Uterus (tissue), 4 donors: Measurements from ENCODE around the gene SFSWAP. TPM values are rescaled to one million over a fixed set of nuclear protein-coding genes. Genes with fewer than 3 reads are reported as not detected.

Experiments
- DNase-seq, 2 donors: peaks; one replicate each; pipeline ENCODE4 v3.0.0-alpha.2; 2019 to 2020
- H3K27ac ChIP-seq, 2 donors: fragments of 200-600 bp; sonication (generic); 1 replicate in 1 of 2; 2 replicates in 1 of 2; pipeline ENCODE4 v1.5.1; 2016 to 2018
- H3K27me3 ChIP-seq, 2 donors: fragments of 200-600 bp; sonication (generic); one replicate each; pipeline ENCODE4 v1.5.1; 2018 to 2019; ENCODE audit warnings: control low read depth in 1 of 2
- H3K36me3 ChIP-seq, 2 donors: fragments of 200-600 bp; sonication (generic); one replicate each; pipeline ENCODE4 v1.5.1; 2019; ENCODE audit warnings: control low read depth in 1 of 2
- H3K4me1 ChIP-seq, 2 donors: fragments of 200-600 bp; sonication (generic); one replicate each; pipeline ENCODE4 v1.5.1; 2018 to 2019; ENCODE audit warnings: control low read depth in 1 of 2
- H3K4me3 ChIP-seq, 2 donors: fragments of 200-600 bp; sonication (generic); 1 replicate in 1 of 2; 2 replicates in 1 of 2; pipeline ENCODE4 v1.5.1; 2018 to 2019; ENCODE audit warnings: mild to moderate bottlenecking in 1 of 2
- H3K9me3 ChIP-seq, 2 donors: fragments of 200-600 bp; sonication (generic); one replicate each; pipeline ENCODE4 v1.5.1; 2019; ENCODE audit warnings: control low read depth in 1 of 2
- CTCF ChIP-seq, 4 experiments: fragments of 200-600 bp in 2 of 4; fragments of 450-650 bp in 2 of 4; sonication (generic) in 2 of 4; IDR thresholded peaks; one replicate each; pipeline ENCODE4 v1.5.1; 2016 to 2019; ENCODE audit warnings: antibody characterized with exemption in 4 of 4, mild to moderate bottlenecking in 2 of 4, moderate library complexity in 1 of 4
- POLR2A ChIP-seq, 2 donors: fragments of 450-650 bp; IDR thresholded peaks; one replicate each; pipeline ENCODE4 v1.6.1; 2016; ENCODE audit warnings: antibody characterized with exemption in 2 of 2, mild to moderate bottlenecking in 1 of 2, moderate library complexity in 1 of 2
- intact Hi-C: fragments of 100-400 bp; cut with DNase I; formaldehyde crosslinking; loops from one replicate; pipeline ENCODE4 v1.15.1; 2023; ENCODE audit warnings: low total_unique reads
- small RNA-seq: library from RNA; depleted of rRNA; stranded (forward); fragments of <200 nt; gene quantifications from one replicate; pipeline ENCODE3, GENCODE V24; 2016
- total RNA-seq, 4 donors: library from RNA; depleted of rRNA in 3 of 4; stranded (reverse); fragments of >200 nt in 3 of 4; gene quantifications; one replicate each; pipeline versions ENCODE4 v1.1.0 to v1.2.4, GENCODE V29; 2014 to 2023
- donor health status: DM: yes; HTN: yes; CAD: no.

The SFSWAP gene
- total RNA-seq, 4 donors from 2014 or later: 25.3 to 78.1 (median 55.2) TPM

DNA sequence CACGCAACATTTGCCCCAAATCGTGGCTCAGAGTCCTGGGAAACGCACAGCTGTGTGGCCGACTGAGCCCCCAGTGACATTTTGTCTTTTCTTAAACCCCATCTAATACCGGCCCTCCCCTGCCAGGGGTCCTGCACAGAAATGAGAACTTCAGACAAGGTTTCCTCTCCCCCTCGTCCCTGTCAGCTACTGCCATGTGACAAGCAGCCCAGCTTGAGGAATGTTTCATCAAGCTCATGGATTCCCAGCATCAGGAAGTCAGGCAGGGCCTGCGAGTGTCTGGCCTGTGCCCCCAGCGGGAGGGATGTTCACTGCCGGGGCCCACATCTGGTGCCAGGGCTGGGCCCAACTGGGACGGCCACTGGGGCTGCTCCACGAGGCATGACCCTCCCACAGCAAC lies 133.2 kb downstream of the SFSWAP start:
- DNase-seq: no peak
- H3K9me3 ChIP-seq: no peaks in the 10 kb centered on the region
- no peaks in the 10 kb centered on the region for H3K27me3 ChIP-seq
- TF ChIP-seq POLR2A (IDR thresholded peaks at IDR 0.05) (no peak), CTCF (IDR thresholded peaks at IDR 0.05) (no peak)
- H3K27ac ChIP-seq: no peak overlapping the region
- H3K4me1 ChIP-seq: no peaks in the 10 kb centered on the region
- intact Hi-C loops: no loop called here
- H3K4me3 ChIP-seq: no peak overlapping the region
- H3K36me3 ChIP-seq: no peaks in the 10 kb centered on the region

DNA sequence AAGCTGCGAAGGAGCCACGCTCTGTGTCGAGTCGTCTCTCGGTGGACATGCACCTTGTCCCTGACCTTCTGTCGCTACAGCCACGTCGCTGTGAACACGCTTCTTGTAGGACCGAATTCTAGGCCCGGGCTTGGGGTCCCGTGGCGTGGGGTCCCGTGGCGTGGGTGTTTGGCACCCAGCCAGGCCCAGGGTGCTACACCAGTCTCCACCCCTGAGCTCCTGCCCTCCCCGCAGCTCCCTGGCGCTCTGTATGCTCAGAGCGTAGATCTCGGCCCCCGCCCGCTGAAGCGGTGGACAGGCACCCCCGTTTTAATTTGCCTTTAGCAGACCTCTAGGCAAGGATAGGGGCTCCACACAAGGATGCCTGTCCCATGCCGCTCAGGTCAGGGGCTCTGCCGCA lies 133.8 kb downstream of the SFSWAP start:
- Histone ChIP-seq H3K4me1 (no peaks in the 10 kb centered on the region), H3K4me3 (no peak overlapping the region), H3K36me3 (no peaks in the 10 kb centered on the region), H3K9me3 (no peaks in the 10 kb centered on the region), H3K27me3 (no peaks in the 10 kb centered on the region), H3K27ac (no peak overlapping the region)
- no peak for TF ChIP-seq POLR2A (IDR thresholded peaks at IDR 0.05)
- TF ChIP-seq CTCF (IDR thresholded peaks at IDR 0.05): no peak
- intact Hi-C loops: no loop called here
- DNase-seq: no peak

DNA sequence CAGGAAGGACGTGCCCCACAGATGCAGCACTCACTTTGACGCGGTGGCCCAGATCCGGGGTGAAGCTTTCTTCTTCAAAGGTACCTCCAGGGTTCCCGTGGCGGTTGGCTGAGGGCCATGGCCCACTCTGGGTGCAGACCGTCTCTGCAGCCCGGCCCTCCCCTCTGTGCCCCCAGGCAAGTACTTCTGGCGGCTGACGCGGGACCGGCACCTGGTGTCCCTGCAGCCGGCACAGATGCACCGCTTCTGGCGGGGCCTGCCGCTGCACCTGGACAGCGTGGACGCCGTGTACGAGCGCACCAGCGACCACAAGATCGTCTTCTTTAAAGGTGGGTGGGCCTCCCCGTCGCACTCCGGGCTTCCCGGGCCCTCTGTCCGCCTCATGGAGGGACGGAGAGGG lies 134.2 kb downstream of the SFSWAP start:
- Histone ChIP-seq H3K36me3 (no peaks in the 10 kb centered on the region), H3K27me3 (no peaks in the 10 kb centered on the region), H3K4me1 (no peaks in the 10 kb centered on the region), H3K9me3 (no peaks in the 10 kb centered on the region), H3K27ac (no peak overlapping the region), H3K4me3 (no peak overlapping the region)
- TF ChIP-seq CTCF (IDR thresholded peaks at IDR 0.05) (no peak), POLR2A (IDR thresholded peaks at IDR 0.05) (no peak)
- DNase-seq: no peak
- intact Hi-C loops: no loop called here

- TF ChIP-seq CTCF (IDR thresholded peaks at IDR 0.05): no peak
- TF ChIP-seq POLR2A (IDR thresholded peaks at IDR 0.05): no peak
- Histone ChIP-seq H3K4me1 (no peaks in the 10 kb centered on the region), H3K36me3 (no peaks in the 10 kb centered on the region), H3K4me3 (no peak overlapping the region), H3K27me3 (no peaks in the 10 kb centered on the region), H3K9me3 (no peaks in the 10 kb centered on the region), H3K27ac (no peak overlapping the region)
- no peak for DNase-seq
- intact Hi-C loops: no loop called here
Observed at GRCh38 chr12:131847456-131847855, 136.6 kb downstream of the SFSWAP start.

- intact Hi-C loops: no loop called here
- DNase-seq: no peak
- no peaks in the 10 kb centered on the region for H3K9me3 ChIP-seq
- no peaks in the 10 kb centered on the region for H3K4me1 ChIP-seq
- TF ChIP-seq POLR2A (IDR thresholded peaks at IDR 0.05) (no peak), CTCF (IDR thresholded peaks at IDR 0.05) (no peak)
- H3K27me3 ChIP-seq: no peaks in the 10 kb centered on the region
- H3K36me3 ChIP-seq: no peaks in the 10 kb centered on the region
- H3K4me3 ChIP-seq: no peak overlapping the region
- no peak overlapping the region for H3K27ac ChIP-seq
Observed at GRCh38 chr12:131848753-131849152, 137.9 kb downstream of the SFSWAP start.

Small RNA genes within 50 kb of the gene (small RNA-seq; reads per million reads assigned to genes)
- gene RNA5SP377 (not detected), gene RNA5SP378 (not detected), gene RNU6-1017P (not detected)

Other genes starting within 250 kb of the SFSWAP start
- 10 to 100 TPM in 1 of 4 donors, 1 to 10 TPM in 2, under 1 TPM in 1; 0.26 to 17.4 (median 5.0) TPM for gene MMP17, start 117.3 kb downstream of the SFSWAP start, total RNA-seq
- 100 to 1,000 TPM in 1 of 4 donors, 10 to 100 TPM in 3; 11.8 to 135 (median 38.8) TPM for gene ULK1, start 183.5 kb downstream of the SFSWAP start, total RNA-seq
- 10 to 100 TPM in 2 of 4 donors, 1 to 10 TPM in 1, under 1 TPM in 1; 0.59 to 29.2 (median 12.5) TPM for gene PUS1, start 218.2 kb downstream of the SFSWAP start, total RNA-seq
- 10 to 100 TPM; 11.8 to 70.6 (median 28.2) TPM for gene EP400, start 238.9 kb downstream of the SFSWAP start, total RNA-seq